ENCODE data around the gene SLC49A3.

DNA sequence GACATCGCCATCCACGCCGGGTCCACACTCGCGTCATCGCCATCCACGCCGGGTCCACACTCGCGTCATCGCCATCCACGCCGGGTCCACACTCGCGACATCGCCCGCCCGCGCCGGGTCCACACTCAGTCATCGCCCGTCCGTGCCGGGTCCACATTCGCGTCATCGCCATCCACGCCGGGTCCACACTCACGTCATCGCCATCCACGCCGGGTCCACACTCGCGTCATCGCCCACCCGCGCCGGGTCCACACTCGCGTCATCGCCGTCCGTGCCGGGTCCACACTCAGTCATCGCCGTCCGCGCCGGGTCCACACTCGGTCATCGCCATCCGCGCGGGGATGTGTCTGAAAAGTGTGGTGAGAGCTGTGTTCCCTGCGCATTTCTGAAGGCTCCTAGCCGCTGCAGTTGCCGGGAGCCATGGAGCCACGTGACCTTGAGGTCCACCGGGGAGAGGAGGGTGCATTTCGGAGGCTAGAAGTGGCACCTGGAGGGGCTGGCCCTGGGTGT lies 34.0 kb upstream of the SLC49A3 start:
- TF ChIP-seq, protein P1, sequence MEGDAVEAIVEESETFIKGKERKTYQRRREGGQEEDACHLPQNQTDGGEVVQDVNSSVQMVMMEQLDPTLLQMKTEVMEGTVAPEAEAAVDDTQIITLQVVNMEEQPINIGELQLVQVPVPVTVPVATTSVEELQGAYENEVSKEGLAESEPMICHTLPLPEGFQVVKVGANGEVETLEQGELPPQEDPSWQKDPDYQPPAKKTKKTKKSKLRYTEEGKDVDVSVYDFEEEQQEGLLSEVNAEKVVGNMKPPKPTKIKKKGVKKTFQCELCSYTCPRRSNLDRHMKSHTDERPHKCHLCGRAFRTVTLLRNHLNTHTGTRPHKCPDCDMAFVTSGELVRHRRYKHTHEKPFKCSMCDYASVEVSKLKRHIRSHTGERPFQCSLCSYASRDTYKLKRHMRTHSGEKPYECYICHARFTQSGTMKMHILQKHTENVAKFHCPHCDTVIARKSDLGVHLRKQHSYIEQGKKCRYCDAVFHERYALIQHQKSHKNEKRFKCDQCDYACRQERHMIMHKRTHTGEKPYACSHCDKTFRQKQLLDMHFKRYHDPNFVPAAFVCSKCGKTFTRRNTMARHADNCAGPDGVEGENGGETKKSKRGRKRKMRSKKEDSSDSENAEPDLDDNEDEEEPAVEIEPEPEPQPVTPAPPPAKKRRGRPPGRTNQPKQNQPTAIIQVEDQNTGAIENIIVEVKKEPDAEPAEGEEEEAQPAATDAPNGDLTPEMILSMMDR (IDR thresholded peaks at IDR 0.05), result no peak
- TF ChIP-seq EZH2phosphoT487 (IDR thresholded peaks at IDR 0.05) (no peak), EZH2 (IDR thresholded peaks at IDR 0.05) (no peak)
